HG03342 (cell line): ENCODE results near the gene MS4A12.
"Not testable (repeated sequence)": the region's sequence is repeated elsewhere in the genome, so short reads cannot be mapped to it uniquely, and the experiment has no call there.

Experiments
- ATAC-seq: cut with Tn5 transposase; IDR thresholded peaks from one replicate; pipeline ENCODE4 v1.9.1; 2021; ENCODE audit warnings: mild to moderate bottlenecking, moderate library complexity; ENCODE audit not compliant: unreplicated experiment

The MS4A12 gene

DNA sequence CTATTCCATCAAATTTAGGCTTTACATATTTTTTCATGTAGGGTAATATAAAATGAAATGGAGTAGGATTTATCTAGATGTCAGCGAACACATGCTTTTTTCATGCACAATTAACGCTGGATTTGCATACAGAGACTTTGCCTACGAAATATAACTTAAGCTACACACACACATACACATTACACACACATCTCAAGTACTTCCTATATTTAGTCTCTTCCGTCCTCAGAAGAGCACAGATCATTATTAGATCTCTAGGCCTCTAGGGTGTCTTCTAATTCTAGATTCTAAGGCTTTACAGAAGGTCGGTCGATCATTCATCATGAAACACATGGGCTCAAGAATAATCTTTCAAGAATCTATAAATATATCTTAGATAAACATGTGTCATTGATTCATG lies 18.8 kb downstream of the MS4A12 start:
- no peak for ATAC-seq

DNA sequence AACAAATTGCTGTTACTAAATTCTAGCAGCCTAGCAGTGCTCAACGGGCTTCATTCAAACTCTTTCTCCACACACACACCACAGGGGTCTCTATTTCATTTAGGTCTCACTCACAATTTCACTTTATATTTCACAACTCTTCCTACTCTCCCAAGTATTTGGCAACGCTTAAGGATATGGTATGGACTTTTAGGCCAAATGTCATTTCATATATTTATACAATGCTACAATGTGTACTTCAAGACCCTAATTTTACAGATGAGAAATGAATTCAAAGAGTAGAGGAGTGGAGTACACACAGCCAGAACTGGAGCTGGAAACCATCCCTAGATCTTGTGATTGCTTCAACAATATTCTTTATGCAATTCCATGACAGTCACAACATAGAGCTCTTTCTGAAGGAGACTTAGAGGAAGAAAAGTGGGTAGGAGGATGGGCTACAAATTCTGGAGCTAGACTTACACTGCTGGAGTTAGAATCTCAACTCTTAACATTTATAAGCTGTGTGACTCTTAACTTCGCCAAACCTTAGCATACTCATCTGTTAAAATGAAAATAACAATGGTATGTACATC lies 20.2 kb downstream of the MS4A12 start:
- ATAC-seq, result no peak

DNA sequence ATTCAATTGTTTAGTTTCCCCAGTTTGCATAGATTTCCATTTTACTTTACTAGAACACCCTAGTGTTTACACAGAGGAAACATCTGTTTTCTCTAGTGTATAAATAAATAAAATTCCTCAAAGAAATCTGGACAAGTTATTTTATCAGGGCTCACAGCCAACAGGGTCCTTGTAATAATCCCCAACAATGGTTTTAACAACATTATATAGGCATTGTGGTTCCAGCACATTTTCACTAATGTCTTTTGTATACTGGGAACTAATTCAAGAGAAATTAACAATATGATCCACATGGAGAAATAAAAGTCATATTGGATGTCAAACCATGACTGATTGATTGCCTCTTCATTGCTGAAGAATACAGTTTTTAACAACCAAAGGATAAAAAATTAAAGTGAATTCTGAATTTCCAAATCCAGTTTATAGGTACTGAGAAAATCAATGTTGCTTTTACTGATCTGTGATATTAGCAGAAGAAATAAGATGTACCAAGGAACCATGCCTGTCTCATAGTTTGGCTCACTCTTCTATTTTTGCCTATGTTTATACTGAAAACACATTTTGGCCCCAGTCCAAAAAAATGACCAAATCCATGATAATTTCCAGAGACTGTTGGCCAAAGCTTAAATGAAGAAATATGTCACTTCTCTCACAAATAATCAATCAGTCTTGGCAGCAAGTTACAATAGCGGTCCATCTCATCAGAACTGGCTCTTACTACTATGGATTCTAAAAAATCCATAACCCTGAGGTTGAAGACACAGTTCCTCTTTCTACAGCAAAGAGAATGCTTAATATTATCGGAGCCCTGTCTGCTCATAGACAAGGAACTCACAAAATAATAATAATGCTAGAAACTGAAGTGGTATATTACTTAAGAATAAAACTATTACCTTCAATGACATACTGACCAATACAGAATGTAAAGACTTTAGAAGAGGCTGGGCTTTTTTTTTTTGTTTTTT lies 21.2 kb downstream of the MS4A12 start:
- no peak for ATAC-seq

DNA sequence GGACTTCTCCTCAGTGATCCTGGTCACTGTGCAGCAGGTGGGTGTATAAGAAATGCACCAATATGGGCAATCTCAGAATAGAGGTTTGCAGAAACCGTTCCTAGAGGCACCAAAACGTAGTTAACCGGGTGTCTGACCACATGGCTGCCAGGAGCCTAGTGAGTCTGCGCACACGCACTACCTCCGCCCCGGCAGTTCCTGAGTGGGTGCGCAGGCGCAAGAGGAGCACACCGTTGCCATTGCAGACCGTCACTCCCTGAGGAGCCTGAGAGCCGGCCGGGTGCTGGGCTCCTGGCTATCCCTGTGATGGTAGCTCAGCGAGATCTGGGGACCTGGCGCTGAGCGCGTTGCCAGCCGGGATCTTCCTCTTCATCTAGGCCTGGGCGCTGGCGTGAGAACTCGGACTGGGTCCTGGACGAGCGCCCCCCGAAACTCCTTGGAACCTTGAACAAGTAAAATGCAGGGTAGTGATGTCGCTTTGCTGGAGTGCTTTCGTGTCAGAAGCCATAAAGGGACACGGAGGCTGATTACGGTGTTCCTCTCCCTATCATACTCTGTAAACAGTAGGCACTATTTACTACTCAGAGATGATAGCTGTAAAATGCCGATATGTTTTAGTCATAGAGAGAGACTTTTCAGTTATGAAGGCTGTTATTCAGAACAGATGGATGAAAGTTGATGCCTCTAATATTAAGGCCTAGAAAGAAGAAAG lies 22.7 kb downstream of the MS4A12 start, which contains the start of gene MS4A13:
Gene MS4A13 (plus strand): TSS at position 249 of the 712 bp plus-strand sequence. CDS start 2,692 bp downstream, outside the sequence.
- no peak for ATAC-seq

DNA sequence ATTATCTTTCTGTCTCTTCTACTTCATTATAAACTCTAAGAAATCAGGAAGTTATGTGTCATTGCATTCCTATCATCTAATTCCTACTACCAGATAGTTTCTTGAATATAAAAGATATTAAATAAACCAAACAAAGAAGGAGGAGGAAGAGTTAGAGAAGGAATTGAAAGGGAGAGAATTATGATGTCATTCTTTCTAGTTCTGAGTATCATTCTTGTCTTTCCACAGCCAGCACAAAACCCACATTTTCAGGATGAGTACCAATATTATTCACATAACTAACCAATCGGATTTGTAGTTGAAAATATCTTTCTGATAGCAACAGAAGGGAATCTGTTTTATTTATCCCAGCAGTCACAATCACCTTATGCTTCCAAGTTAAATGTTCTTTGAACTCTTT lies 35.9 kb downstream of the MS4A12 start:
- no peak for ATAC-seq

DNA sequence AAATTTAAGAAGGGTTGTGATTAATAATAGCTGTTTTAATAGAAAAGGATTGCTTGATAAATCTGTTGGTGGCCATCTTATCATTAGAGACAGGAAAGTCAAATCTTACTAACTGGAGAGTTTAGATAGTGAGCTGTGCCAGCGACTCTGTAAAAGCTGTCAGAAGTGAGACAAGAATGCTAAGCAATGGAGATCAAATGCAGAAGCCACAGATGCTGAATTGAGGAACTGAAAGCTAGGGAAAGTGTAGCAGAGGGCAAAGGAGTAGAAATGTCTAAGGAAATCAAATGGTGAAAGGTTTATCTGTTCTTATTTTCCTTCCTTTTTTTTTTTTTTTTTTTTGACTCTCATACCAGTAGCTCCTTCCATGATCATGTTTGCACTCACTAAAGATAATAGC lies 36.4 kb downstream of the MS4A12 start:
- peak; percentile 80 for ATAC-seq

DNA sequence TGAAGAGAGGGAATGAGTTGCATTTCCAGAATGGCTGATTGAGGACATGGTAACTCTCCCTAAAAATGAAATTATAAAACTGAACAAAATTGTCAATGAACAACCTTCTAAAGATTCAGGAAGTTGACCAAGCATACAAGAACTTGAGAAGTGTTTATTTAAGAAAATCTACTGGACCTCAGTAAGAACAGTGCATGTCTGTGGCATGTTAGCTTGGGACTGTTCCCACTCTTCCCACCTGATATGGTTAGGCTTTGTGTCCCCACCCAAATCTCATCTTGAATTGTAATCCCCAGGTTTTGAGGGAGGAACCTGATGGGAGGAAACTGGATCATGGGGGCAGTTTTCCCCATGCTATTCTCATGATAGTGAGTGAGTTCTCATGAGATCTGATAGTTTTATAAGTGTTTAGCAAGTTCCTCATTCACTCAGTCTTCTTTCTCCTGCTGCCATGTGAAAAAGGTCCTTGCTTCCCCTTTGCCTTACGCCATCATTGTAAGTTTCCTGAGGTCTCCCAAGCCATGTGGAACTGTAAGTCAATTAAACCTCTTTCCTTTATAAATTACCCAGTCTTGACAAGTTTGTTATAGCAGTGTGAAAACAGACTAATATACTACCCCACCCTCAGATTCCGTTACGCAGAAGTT lies 38.0 kb downstream of the MS4A12 start:
- no peak for ATAC-seq

DNA sequence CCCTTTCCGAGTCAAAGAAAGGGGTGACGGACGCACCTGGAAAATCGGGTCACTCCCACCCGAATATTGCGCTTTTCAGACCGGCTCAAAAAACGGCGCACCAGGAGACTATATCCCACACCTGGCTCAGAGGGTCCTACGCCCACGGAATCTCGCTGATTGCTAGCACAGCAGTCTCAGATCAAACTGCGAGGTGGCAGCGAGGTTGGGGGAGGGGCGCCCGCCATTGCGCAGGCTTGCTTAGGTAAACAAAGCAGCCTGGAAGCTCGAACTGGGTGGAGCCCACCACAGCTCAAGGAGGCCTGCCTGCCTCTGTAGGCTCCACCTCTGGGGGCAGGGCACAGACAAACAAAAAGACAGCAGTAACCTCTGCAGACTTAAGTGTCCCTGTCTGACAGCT lies 39.8 kb downstream of the MS4A12 start:
- ATAC-seq, result not testable (repeated sequence)

DNA sequence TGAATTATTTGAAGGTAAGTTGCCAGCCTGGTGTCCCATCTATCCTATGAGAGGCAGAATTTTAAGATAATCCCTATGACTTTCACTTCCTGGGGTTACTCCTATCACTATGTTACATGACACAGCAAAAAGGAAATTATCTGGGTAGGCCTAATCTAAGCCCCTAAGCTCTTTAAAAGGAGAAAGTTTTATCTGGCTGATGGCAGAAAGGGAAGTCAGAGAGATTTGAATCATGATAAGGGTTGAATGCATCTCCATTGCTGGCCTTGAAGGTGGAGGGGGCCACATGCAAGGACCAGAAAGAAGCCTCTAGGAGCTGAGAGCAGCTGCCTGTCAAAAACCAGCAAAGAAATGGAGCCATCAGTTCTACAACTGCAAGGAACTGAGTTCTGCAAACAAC lies 46.0 kb downstream of the MS4A12 start:
- not testable (repeated sequence) for ATAC-seq

DNA sequence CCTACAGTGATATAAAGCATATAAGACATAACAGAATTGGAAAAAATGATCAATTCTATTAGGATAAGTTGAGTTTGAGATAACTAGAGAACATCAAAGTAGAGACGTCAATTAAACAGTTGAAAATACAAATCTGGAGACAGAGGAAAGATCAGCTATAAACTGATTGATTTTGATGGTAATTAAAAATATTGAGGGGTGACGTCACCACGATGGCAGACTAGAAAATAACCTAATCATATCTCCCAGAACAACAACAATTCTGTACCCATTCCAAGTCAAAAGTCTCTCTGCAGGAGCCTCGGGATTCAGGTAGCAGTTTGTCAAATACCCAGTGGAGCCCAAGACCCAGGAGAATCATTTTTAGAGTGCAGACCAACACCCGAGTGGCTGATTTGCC lies 51.5 kb downstream of the MS4A12 start:
- no peak for ATAC-seq
